Liver (tissue), 9 donors: ENCODE data around the gene LEKR1. TPM values are rescaled to one million over a fixed set of nuclear protein-coding genes. Genes with fewer than 3 reads are reported as not detected.

Experiments used
- DNase-seq: peaks from one replicate; pipeline ENCODE4 v3.0.0-alpha.2; 2017; ENCODE audit warnings: low spot score
- H3K27ac ChIP-seq, 2 donors: one replicate each; pipeline ENCODE4 v1.7.0; 2013; ENCODE audit warnings: inconsistent platforms in 2 of 2, low read length in 2 of 2, control low read depth in 1 of 2, low read depth in 1 of 2, mild to moderate bottlenecking in 1 of 2
- H3K27me3 ChIP-seq, 4 donors: one replicate each; pipeline versions ENCODE4 v1.6.1 to v1.7.0; 2013; ENCODE audit warnings: low read length in 3 of 4, inconsistent platforms in 1 of 4, mild to moderate bottlenecking in 1 of 4, moderate library complexity in 1 of 4; ENCODE audit not compliant: control insufficient read depth in 4 of 4, insufficient read depth in 4 of 4
- H3K36me3 ChIP-seq, 4 donors: one replicate each; pipeline versions ENCODE4 v1.6.1 to v1.7.0; 2013; ENCODE audit warnings: low read length in 3 of 4, mild to moderate bottlenecking in 3 of 4, low read depth in 1 of 4, moderate library complexity in 1 of 4; ENCODE audit not compliant: control insufficient read depth in 4 of 4, insufficient read depth in 3 of 4
- H3K4me1 ChIP-seq, 4 donors: one replicate each; pipeline versions ENCODE4 v1.6.1 to v1.7.0; 2013; ENCODE audit warnings: low read length in 3 of 4, mild to moderate bottlenecking in 3 of 4, moderate library complexity in 1 of 4; ENCODE audit not compliant: control insufficient read depth in 4 of 4, insufficient read depth in 4 of 4
- H3K4me3 ChIP-seq, 3 donors: one replicate each; pipeline versions ENCODE4 v1.6.1 to v1.7.0; 2013; ENCODE audit warnings: low read length in 3 of 3, control low read depth in 1 of 3, low read depth in 1 of 3, mild to moderate bottlenecking in 1 of 3
- H3K9ac ChIP-seq, 2 donors: one replicate each; pipeline ENCODE4 v1.7.0; 2013; ENCODE audit warnings: low read length in 2 of 2, mild to moderate bottlenecking in 2 of 2, moderate library complexity in 2 of 2, control low read depth in 1 of 2, low read depth in 1 of 2
- H3K9me3 ChIP-seq, 4 donors: one replicate each; pipeline versions ENCODE4 v1.6.1 to v1.7.0; 2013; ENCODE audit warnings: low read length in 3 of 4; ENCODE audit not compliant: control insufficient read depth in 4 of 4
- CTCF ChIP-seq: fragments of 150-350 bp; IDR thresholded peaks from 2 replicates; pipeline ENCODE4 v1.5.1; 2017; ENCODE audit warnings: improper control_type of control experiment, low read depth, low read length; ENCODE audit not compliant: missing input control
- EGR1 ChIP-seq, 2 donors: IDR thresholded peaks; 2 replicates each; pipeline ENCODE4 v1.6.1; 2016 to 2018; ENCODE audit warnings: antibody characterized with exemption in 2 of 2, low read depth in 2 of 2
- FOXA1 ChIP-seq: IDR thresholded peaks from 2 replicates; pipeline ENCODE4 v1.6.1; 2016; ENCODE audit warnings: antibody characterized with exemption
- FOXA2 ChIP-seq: IDR thresholded peaks from 2 replicates; pipeline ENCODE4 v1.6.1; 2016; ENCODE audit warnings: antibody characterized with exemption
- GABPA ChIP-seq, 2 donors: IDR thresholded peaks in 1 of 2; conservative IDR thresholded peaks in 1 of 2; 2 replicates each; pipeline ENCODE4 v1.6.1; 2016; ENCODE audit warnings: antibody characterized with exemption in 2 of 2, mild to moderate bottlenecking in 1 of 2, moderate library complexity in 1 of 2
- HNF4A ChIP-seq, 2 donors: conservative IDR thresholded peaks; 2 replicates each; pipeline ENCODE4 v1.6.1; 2016; ENCODE audit warnings: antibody characterized with exemption in 2 of 2, mild to moderate bottlenecking in 2 of 2
- HNF4G ChIP-seq: IDR thresholded peaks from 2 replicates; pipeline ENCODE4 v1.6.1; 2016; ENCODE audit warnings: antibody characterized with exemption
- RAD21 ChIP-seq, 2 donors: IDR thresholded peaks; 2 replicates each; pipeline ENCODE4 v1.6.1; 2016; ENCODE audit warnings: antibody characterized with exemption in 2 of 2, mild to moderate bottlenecking in 2 of 2
- RXRA ChIP-seq, 2 donors: IDR thresholded peaks; 2 replicates each; pipeline ENCODE4 v1.6.1; 2017 to 2018; ENCODE audit warnings: antibody characterized with exemption in 2 of 2, mild to moderate bottlenecking in 1 of 2
- SP1 ChIP-seq: IDR thresholded peaks from 2 replicates; pipeline ENCODE4 v1.6.1; 2018; ENCODE audit warnings: antibody characterized with exemption, mild to moderate bottlenecking
- TAF1 ChIP-seq: conservative IDR thresholded peaks from 2 replicates; pipeline ENCODE4 v1.6.1; 2016; ENCODE audit warnings: antibody characterized with exemption, mild to moderate bottlenecking
- YY1 ChIP-seq: IDR thresholded peaks from 2 replicates; pipeline ENCODE4 v1.6.1; 2016; ENCODE audit warnings: antibody characterized with exemption, mild to moderate bottlenecking
- WGBS: extraction: QIAGEN DNeasy Blood & Tissue Kit; methylation state at CpG from one replicate; pipeline ENCODE4 v1.1.7; 2013; 5-methylcytosine and 5-hydroxymethylcytosine counted together
- polyA plus RNA-seq, 2 donors: library from polyadenylated mRNA; stranded (reverse) in 1 of 2; unstranded in 1 of 2; fragments of 200-250 nt in 1 of 2; fragments of >200 nt in 1 of 2; fragmentation: Nextera tagmentation in 1 of 2; extraction: Ambion mirVana in 1 of 2; gene quantifications; one replicate each; pipeline versions ENCODE4 v1.2.1 to v1.2.3, GENCODE V29; 2013 to 2015
- total RNA-seq, 2 donors: library from RNA; depleted of rRNA; stranded (reverse); fragments of >200 nt; gene quantifications; one replicate each; pipeline ENCODE4 v1.2.3, GENCODE V29; 2014
- TF ChIP-seq, protein P1 (sequence below): IDR thresholded peaks from 2 replicates; pipeline ENCODE4 v1.6.1; 2016; ENCODE audit warnings: antibody characterized with exemption, mild to moderate bottlenecking
- TF ChIP-seq, protein P2 (sequence below): IDR thresholded peaks from 2 replicates; pipeline ENCODE4 v1.6.1; 2016; ENCODE audit warnings: antibody characterized with exemption
- TF ChIP-seq, protein P3 (sequence below): IDR thresholded peaks from 2 replicates; pipeline ENCODE4 v1.6.1; 2016; ENCODE audit warnings: antibody characterized with exemption
- donor health status: healthy.
- donor health status: healthy.
- donor health status: healthy.
- donor health status: healthy.
- donor health status: healthy.

Gene LEKR1
- total and polyA plus RNA-seq, 4 donors: 0.19 to 0.72 (median 0.44) TPM

GRCh38 chr3:156860873-156861272, 34.7 kb downstream of the LEKR1 start:
- Histone ChIP-seq H3K4me3 (no peak overlapping the region), H3K9ac (no peak overlapping the region), H3K9me3 (no peaks in the 10 kb centered on the region), H3K27ac (no peak overlapping the region), H3K27me3 (no peaks in the 10 kb centered on the region), H3K36me3 (no peaks in the 10 kb centered on the region), H3K4me1 (no peaks in the 10 kb centered on the region)
- TF ChIP-seq TAF1 (no peak), HNF4G (no peak), FOXA1 (no peak), YY1 (no peak), RAD21 (IDR thresholded peaks at IDR 0.05) (no peak), SP1 (no peak), FOXA2 (no peak), CTCF (no peak), RXRA (IDR thresholded peaks at IDR 0.05) (no peak), EGR1 (IDR thresholded peaks at IDR 0.05; ENCODE audit: low read depth in 2 of 2) (no peak), HNF4A (conservative IDR thresholded peaks at IDR 0.05) (no peak), GABPA (IDR thresholded peaks at IDR 0.05 in 1 of 2, conservative IDR thresholded peaks at IDR 0.05 in 1 of 2) (no peak)
- TF ChIP-seq, protein P1, sequence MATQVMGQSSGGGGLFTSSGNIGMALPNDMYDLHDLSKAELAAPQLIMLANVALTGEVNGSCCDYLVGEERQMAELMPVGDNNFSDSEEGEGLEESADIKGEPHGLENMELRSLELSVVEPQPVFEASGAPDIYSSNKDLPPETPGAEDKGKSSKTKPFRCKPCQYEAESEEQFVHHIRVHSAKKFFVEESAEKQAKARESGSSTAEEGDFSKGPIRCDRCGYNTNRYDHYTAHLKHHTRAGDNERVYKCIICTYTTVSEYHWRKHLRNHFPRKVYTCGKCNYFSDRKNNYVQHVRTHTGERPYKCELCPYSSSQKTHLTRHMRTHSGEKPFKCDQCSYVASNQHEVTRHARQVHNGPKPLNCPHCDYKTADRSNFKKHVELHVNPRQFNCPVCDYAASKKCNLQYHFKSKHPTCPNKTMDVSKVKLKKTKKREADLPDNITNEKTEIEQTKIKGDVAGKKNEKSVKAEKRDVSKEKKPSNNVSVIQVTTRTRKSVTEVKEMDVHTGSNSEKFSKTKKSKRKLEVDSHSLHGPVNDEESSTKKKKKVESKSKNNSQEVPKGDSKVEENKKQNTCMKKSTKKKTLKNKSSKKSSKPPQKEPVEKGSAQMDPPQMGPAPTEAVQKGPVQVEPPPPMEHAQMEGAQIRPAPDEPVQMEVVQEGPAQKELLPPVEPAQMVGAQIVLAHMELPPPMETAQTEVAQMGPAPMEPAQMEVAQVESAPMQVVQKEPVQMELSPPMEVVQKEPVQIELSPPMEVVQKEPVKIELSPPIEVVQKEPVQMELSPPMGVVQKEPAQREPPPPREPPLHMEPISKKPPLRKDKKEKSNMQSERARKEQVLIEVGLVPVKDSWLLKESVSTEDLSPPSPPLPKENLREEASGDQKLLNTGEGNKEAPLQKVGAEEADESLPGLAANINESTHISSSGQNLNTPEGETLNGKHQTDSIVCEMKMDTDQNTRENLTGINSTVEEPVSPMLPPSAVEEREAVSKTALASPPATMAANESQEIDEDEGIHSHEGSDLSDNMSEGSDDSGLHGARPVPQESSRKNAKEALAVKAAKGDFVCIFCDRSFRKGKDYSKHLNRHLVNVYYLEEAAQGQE: no peak
- TF ChIP-seq, protein P2, sequence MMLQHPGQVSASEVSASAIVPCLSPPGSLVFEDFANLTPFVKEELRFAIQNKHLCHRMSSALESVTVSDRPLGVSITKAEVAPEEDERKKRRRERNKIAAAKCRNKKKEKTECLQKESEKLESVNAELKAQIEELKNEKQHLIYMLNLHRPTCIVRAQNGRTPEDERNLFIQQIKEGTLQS: no peak
- TF ChIP-seq, protein P3, sequence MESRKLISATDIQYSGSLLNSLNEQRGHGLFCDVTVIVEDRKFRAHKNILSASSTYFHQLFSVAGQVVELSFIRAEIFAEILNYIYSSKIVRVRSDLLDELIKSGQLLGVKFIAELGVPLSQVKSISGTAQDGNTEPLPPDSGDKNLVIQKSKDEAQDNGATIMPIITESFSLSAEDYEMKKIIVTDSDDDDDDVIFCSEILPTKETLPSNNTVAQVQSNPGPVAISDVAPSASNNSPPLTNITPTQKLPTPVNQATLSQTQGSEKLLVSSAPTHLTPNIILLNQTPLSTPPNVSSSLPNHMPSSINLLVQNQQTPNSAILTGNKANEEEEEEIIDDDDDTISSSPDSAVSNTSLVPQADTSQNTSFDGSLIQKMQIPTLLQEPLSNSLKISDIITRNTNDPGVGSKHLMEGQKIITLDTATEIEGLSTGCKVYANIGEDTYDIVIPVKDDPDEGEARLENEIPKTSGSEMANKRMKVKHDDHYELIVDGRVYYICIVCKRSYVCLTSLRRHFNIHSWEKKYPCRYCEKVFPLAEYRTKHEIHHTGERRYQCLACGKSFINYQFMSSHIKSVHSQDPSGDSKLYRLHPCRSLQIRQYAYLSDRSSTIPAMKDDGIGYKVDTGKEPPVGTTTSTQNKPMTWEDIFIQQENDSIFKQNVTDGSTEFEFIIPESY: no peak
- DNase-seq: no peak

- Histone ChIP-seq H3K9ac (no peak overlapping the region), H3K9me3 (no peaks in the 10 kb centered on the region), H3K4me1 (no peaks in the 10 kb centered on the region), H3K4me3 (no peak overlapping the region), H3K36me3 (no peaks in the 10 kb centered on the region), H3K27ac (no peak overlapping the region), H3K27me3 (no peaks in the 10 kb centered on the region)
- DNase-seq: no peak
- 88% methylated on average over 2 of the region's 2 CpGs for WGBS
- TF ChIP-seq GABPA (IDR thresholded peaks at IDR 0.05 in 1 of 2, conservative IDR thresholded peaks at IDR 0.05 in 1 of 2): no peak
- TF ChIP-seq, protein P2: no peak
- TF ChIP-seq TAF1: no peak
- TF ChIP-seq, protein P3: no peak
- no peak for TF ChIP-seq CTCF
- no peak for TF ChIP-seq RXRA (IDR thresholded peaks at IDR 0.05)
- no peak for TF ChIP-seq SP1
- TF ChIP-seq YY1: no peak
- no peak for TF ChIP-seq RAD21 (IDR thresholded peaks at IDR 0.05)
- no peak for TF ChIP-seq EGR1 (IDR thresholded peaks at IDR 0.05; ENCODE audit: low read depth in 2 of 2)
Observed at GRCh38 chr3:156862338-156862737, 36.2 kb downstream of the LEKR1 start.
